Lower leg skin (tissue), 3 donors: Measurements from ENCODE around the gene TCEANC2.

ENCODE experiments used
- CTCF ChIP-seq, 3 donors: fragments of 450-650 bp; IDR thresholded peaks; one replicate each; pipeline ENCODE4 v1.5.1; 2016; ENCODE audit warnings: antibody characterized with exemption in 3 of 3, mild to moderate bottlenecking in 3 of 3, moderate library complexity in 2 of 3
- POLR2A ChIP-seq, 2 donors: fragments of 450-650 bp; IDR thresholded peaks; one replicate each; pipeline ENCODE4 v1.6.1; 2016 to 2017; ENCODE audit warnings: antibody characterized with exemption in 2 of 2, mild to moderate bottlenecking in 1 of 2, moderate library complexity in 1 of 2

- TF ChIP-seq CTCF (IDR thresholded peaks at IDR 0.05) = no peak
- no peak for TF ChIP-seq POLR2A (IDR thresholded peaks at IDR 0.05)
Measured at GRCh38 chr1:54100500-54100899, 47.1 kb downstream of the TCEANC2 start.
